GM21360 (cell line): ENCODE results near the gene WNT9A.
A peak's percentile ranks its signal among the peaks of the same experiment; 100 is the strongest.
"Not testable (repeated sequence)": the region's sequence is repeated elsewhere in the genome, so short reads cannot be mapped to it uniquely, and the experiment has no call there.

Experiments
- ATAC-seq: cut with Tn5 transposase; IDR thresholded peaks from one replicate; pipeline ENCODE4 v1.9.1; 2021; ENCODE audit warnings: mild to moderate bottlenecking, moderate library complexity; ENCODE audit not compliant: unreplicated experiment

The WNT9A gene, protein sequence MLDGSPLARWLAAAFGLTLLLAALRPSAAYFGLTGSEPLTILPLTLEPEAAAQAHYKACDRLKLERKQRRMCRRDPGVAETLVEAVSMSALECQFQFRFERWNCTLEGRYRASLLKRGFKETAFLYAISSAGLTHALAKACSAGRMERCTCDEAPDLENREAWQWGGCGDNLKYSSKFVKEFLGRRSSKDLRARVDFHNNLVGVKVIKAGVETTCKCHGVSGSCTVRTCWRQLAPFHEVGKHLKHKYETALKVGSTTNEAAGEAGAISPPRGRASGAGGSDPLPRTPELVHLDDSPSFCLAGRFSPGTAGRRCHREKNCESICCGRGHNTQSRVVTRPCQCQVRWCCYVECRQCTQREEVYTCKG

GRCh38 chr1:227947676-227948492, at the start of gene WNT9A:
Gene WNT9A (minus strand): TSS chr1:227947932. CDS start chr1:227947887, 45 bp downstream.
- ATAC-seq = peak; percentile 50

GRCh38 chr1:227996187-227996950, 48.6 kb upstream of the WNT9A start:
- ATAC-seq = no peak

GRCh38 chr1:227994632-227995300, 47.0 kb upstream of the WNT9A start:
- ATAC-seq = no peak

- ATAC-seq = no peak
Observed at GRCh38 chr1:227987181-227987580, 39.4 kb upstream of the WNT9A start.

- not testable (repeated sequence) for ATAC-seq
Observed at GRCh38 chr1:227975583-227976283, 28.0 kb upstream of the WNT9A start.

DNA sequence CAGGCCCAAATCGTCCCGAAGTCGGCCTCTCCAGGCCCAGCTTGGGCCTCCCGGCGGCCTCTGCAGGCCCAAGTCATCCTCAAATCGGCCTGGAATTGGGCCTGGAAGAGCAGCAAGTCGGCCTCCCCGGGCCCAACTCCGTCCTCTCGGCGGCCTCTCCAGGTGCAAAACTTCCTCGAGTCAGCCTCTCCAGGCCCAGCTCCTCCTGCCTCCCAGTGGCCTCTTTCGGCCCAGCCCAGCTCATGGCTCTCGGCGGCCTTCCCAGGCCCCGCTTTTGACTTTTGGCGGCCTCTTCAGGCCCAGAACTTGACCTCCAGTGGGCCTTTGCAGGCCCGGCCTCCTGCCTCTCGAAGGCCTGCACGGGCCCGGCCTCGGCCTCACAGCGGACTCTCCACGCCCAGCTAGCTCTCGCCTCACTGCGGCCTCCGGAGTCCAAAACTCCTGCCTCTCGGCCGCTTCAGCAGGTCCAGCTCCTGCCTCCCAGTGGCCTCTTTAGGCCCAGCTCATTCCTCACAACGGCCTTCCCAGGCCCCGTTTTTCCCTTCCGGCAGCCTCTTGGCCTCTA, 26.1 kb upstream of the WNT9A start:
- ATAC-seq = not testable (repeated sequence)

DNA sequence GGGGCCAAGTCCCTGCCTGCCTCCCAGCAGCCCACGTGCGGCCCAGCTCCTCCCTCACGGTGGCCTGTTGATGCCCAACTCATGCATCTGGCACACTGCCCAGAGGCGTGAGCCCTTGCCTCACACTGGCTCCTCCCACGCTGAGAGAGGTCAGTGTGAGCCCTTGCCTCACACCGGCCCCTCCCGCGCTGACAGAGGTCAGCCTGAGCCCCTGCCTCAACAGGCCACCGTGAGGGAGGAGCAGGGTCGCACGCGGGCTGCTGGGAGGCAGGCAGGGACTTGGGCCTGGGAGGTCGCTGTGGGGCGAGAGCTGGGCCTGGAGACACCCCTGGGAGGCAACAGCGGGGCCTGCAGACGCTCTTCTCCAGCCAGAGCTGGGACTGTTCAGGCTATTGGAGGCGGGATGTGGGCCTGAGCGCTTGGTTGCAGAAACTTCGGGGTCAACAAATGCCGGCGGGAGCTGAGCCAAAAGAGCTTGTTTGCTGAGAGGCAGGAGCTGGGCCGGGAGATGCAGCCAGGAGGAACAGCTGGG, 25.2 kb upstream of the WNT9A start:
- ATAC-seq = not testable (repeated sequence)

DNA sequence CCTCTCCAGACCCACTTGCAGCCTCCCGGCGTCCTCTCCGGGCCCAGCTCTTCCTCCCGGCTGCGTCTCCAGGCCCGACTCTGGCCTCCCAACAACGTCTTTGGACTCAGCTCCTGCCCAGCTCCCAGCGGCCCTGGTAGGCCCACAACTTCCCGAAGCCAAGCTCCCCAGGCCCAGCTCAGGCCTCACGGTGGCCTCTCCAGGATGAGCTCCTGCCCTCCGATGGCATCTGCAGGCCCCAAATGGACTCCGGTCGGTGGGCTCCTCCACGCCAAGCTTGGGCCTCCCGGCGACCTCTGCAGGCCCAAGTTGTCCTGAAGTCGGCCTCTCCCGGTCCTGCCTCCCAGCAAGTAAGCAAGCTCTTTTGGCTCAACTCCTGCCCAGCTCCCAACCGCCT, 24.5 kb upstream of the WNT9A start:
- ATAC-seq = not testable (repeated sequence)

DNA sequence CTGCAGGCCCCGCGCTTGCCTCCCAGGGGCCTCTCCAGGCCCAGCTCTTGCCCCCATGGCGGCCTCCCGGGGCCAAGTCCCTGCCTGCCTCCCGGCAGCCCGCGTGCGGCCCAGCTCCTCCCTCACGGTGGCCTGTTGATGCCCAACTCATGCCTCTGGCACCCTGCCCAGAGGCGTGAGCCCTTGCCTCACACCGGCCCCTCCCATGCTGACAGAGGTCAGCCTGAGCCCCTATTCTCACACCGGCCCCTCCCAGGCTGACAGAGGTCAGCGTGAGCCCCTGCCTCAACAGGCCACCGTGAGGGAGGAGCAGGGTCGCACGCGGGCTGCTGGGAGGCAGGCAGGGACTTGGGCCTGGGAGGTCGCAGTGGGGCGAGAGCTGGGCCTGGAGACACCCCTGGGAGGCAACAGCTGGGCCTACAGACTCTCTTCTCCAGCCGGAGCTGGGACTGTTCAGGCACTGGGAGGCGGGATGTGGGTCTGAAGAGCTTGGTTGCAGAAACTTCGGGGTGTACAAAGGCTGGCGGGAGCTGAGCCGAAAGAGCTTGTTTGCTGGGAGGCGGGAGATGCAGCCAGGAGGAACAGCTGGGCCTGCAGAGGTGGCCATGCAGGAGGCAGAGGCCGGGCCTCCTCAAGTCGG, 24.0 kb upstream of the WNT9A start:
- not testable (repeated sequence) for ATAC-seq

- not testable (repeated sequence) for ATAC-seq
Observed at GRCh38 chr1:227971216-227971615, 23.5 kb upstream of the WNT9A start.

- ATAC-seq = not testable (repeated sequence)
Observed at GRCh38 chr1:227970076-227970995, 22.6 kb upstream of the WNT9A start.

- ATAC-seq = not testable (repeated sequence)
Observed at GRCh38 chr1:227967815-227968214, 20.1 kb upstream of the WNT9A start.

DNA sequence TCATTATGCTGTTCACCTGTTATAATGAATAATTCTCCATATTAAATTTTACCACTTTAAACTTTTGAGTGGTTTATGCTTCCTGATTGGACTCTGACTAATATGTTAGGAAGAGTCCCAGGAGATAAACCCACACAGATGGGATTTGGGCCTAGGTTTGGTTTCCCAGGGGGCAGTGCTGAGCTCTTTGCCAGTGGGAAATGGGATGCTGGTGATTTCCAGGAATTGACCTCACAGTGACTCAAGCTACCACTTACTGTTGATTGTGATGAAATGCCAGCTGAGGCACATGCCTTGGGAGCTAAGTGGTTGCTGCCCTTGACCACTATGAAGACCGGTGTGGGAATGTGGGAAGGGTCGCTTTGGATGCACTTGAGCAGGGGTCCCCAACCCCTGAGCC, 19.0 kb upstream of the WNT9A start:
- ATAC-seq = not testable (repeated sequence)

DNA sequence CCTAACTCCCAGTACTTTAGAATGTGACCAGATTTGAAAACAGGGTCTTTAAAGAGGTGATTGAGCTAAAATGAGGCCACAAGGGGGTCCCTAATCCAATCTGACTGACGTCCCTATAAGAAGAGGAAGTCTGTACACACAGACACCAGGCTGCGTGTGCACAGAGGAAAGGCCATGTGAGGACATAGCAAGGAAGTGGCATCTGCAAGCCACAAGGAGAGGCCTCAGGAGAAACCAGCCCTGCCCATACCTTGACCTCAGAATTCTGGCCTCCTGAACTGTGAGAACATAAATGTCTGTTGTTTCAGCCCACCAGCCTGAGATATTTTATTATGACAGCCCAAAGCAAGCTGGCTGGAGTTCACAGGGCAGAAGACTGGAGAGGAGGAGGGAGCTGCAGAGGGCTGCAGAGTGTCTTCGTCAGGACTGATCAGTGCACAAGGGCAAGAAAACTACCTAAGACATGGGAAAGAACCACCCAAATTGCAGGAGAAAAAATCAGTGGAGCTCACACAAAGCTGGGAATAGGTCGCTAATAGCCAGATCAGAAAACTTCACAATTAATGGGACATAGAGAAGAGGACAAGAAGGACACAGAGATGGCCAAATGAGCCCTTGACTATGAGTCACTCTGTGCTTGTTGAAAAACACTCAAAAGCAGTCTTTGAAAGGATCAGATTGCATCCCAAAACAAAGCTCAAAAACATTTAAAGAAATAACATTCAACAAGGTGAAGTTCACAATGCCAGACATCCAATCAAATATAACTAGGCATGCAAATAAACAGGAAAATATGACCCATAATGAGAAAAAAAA, 14.1 kb upstream of the WNT9A start:
- ATAC-seq = no peak

- ATAC-seq = no peak
Observed at GRCh38 chr1:227959325-227959860, 11.7 kb upstream of the WNT9A start.

DNA sequence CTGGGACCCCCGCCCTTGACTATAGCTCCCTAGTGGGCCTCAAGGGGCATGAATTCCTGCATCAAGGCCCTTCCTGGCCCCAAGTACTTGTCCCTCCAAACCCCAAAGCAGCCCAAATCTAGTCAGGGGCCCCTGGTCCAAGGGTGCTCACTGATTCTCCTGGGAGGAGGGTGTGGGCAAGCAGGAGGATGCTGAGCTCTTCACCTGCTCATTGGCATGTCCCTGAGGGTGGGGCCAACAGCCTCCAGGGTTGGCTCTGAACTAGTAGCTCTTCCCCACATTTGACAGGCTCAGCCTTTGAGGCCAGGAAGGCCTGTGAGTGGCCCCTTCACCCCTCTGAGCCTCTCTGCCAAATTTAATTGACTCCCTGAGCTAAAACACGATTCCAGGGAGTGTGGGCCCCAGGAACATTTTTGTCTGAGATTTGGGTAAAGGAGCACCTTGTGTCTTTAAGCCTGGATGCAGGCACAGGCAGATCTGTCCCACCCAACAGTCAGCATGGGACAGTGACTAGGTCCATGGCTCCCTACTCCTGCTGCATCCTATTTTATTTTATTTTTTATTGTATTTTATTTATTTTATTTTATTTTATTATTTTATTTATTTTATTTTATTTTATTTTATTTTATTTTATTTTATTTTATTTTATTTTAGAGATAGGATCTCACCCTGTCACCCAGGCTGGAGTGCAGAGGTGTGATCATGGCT, 11.0 kb upstream of the WNT9A start:
- no peak for ATAC-seq
